Fibroblast of lung (primary cell): ENCODE results near the gene NID1. TPM values are rescaled to one million over a fixed set of nuclear protein-coding genes. Genes with fewer than 3 reads are reported as not detected.
A peak's percentile ranks its signal among the peaks of the same experiment; 100 is the strongest.

Source experiments
- DNase-seq, 2 donors: peaks; one replicate each; pipeline versions ENCODE4 v3.0.0 to v3.0.0-alpha.2; 2010; ENCODE audit warnings: low read depth in 2 of 2
- H2AFZ ChIP-seq: 2 replicates; pipeline ENCODE4 v1.5.1; 2012; ENCODE audit warnings: low read length, control low read depth, inconsistent platforms
- H3K27ac ChIP-seq: 2 replicates; pipeline ENCODE4 v1.5.1; 2011; ENCODE audit warnings: low read length, control low read depth; ENCODE audit not compliant: insufficient read depth
- H3K27me3 ChIP-seq: 2 replicates; pipeline ENCODE4 v1.5.1; 2011; ENCODE audit warnings: mild to moderate bottlenecking, low read length; ENCODE audit not compliant: control insufficient read depth, insufficient read depth
- H3K36me3 ChIP-seq: 2 replicates; pipeline ENCODE4 v1.5.1; 2011; ENCODE audit warnings: low read length; ENCODE audit not compliant: control insufficient read depth, insufficient read depth
- H3K4me1 ChIP-seq: 2 replicates; pipeline ENCODE4 v1.5.1; 2011; ENCODE audit warnings: low read length; ENCODE audit not compliant: control insufficient read depth, insufficient read depth; ENCODE audit errors: extremely low read depth
- H3K4me2 ChIP-seq: 2 replicates; pipeline ENCODE4 v1.5.1; 2011; ENCODE audit warnings: low read length, control low read depth; ENCODE audit not compliant: insufficient read depth; ENCODE audit errors: extremely low read depth
- H3K4me3 ChIP-seq, 4 experiments: fragments of 200-600 bp in 1 of 4; sonication (generic) in 1 of 4; replicated peaks in 1 of 4; 2 replicates each; pipeline ENCODE4 v1.5.1; 2011 to 2016; ENCODE audit warnings: low read length in 4 of 4, low read depth in 3 of 4, mild to moderate bottlenecking in 3 of 4, control low read depth in 2 of 4, inconsistent platforms in 1 of 4, mixed read lengths in 1 of 4; ENCODE audit not compliant: insufficient read depth in 1 of 4; ENCODE audit errors: control extremely low read depth in 1 of 4
- H3K79me2 ChIP-seq: 2 replicates; pipeline ENCODE4 v1.5.1; 2012; ENCODE audit warnings: mild to moderate bottlenecking, low read length, inconsistent platforms; ENCODE audit not compliant: control insufficient read depth, insufficient read depth
- H3K9ac ChIP-seq: 2 replicates; pipeline ENCODE4 v1.5.1; 2011; ENCODE audit warnings: mild to moderate bottlenecking, low read length, control low read depth; ENCODE audit not compliant: insufficient read depth
- H3K9me3 ChIP-seq: 2 replicates; pipeline ENCODE4 v1.5.1; 2012; ENCODE audit warnings: low read depth, low read length; ENCODE audit not compliant: control insufficient read depth, insufficient read depth
- H4K20me1 ChIP-seq: 2 replicates; pipeline ENCODE4 v1.5.1; 2011; ENCODE audit warnings: low read length; ENCODE audit not compliant: control insufficient read depth, insufficient read depth; ENCODE audit errors: extremely low read depth
- CTCF ChIP-seq, 2 donors: IDR thresholded peaks in 1 of 2; conservative IDR thresholded peaks in 1 of 2; 1 replicate in 1 of 2; 2 replicates in 1 of 2; pipeline ENCODE4 v1.5.1; 2011 to 2012; ENCODE audit warnings: low read length in 2 of 2, control low read depth in 1 of 2, inconsistent platforms in 1 of 2, low read depth in 1 of 2, mild to moderate bottlenecking in 1 of 2
- EZH2 ChIP-seq: IDR thresholded peaks from 2 replicates; pipeline ENCODE4 v1.5.1; 2012; ENCODE audit warnings: low read length, control low read depth, mild to moderate bottlenecking; ENCODE audit errors: missing control alignments
- polyA plus RNA-seq, 2 donors: library from polyadenylated mRNA; depleted of rRNA in 1 of 2; stranded (reverse) in 1 of 2; unstranded in 1 of 2; fragments of >200 nt; gene quantifications; 2 replicates each; pipeline ENCODE4 v1.2.1, GENCODE V29; 2011 to 2012; ENCODE audit warnings: missing spikeins in 1 of 2
- total RNA-seq: library from RNA; depleted of rRNA; stranded (reverse); fragments of >200 nt; gene quantifications from 2 replicates; pipeline ENCODE4 v1.2.1, GENCODE V29; 2014

The NID1 gene
- total and polyA plus RNA-seq, 2 donors (not counting 1 experiment from before 2014, with no cell fraction given) = 29.1 to 152 TPM

- DNase-seq = peak; percentile 32 to 76
- Histone ChIP-seq H3K27ac (no peak overlapping the region), H3K4me2 (no peak overlapping the region), H2AFZ (no peak overlapping the region), H3K79me2 (no peaks in the 10 kb centered on the region), H3K4me3 (no peak overlapping the region), H4K20me1 (no peaks in the 10 kb centered on the region), H3K4me1 (peaks cover 16% of the 10 kb centered on the region), H3K9ac (no peak overlapping the region), H3K36me3 (peaks cover 7% of the 10 kb centered on the region), H3K9me3 (no peaks in the 10 kb centered on the region), H3K27me3 (no peaks in the 10 kb centered on the region)
- TF ChIP-seq EZH2 (no peak), CTCF (conservative IDR thresholded peaks at IDR 0.05 in 1 of 2, IDR thresholded peaks at IDR 0.05 in 1 of 2; ENCODE audit: low read depth in 1 of 2, low read length in 2 of 2) (no peak)
These were observed 29.2 kb downstream of the NID1 start for GRCh38 chr1:236035681-236036101.

GRCh38 chr1:236033336-236033735 lies 31.6 kb downstream of the NID1 start:
- Histone ChIP-seq H4K20me1 (no peaks in the 10 kb centered on the region), H3K9me3 (no peaks in the 10 kb centered on the region), H3K4me3 (no peak overlapping the region), H3K36me3 (peaks cover 13% of the 10 kb centered on the region), H3K9ac (no peak overlapping the region), H3K27me3 (no peaks in the 10 kb centered on the region), H3K4me2 (no peak overlapping the region), H2AFZ (no peak overlapping the region), H3K79me2 (no peaks in the 10 kb centered on the region), H3K27ac (no peak overlapping the region), H3K4me1 (peaks cover 8% of the 10 kb centered on the region)
- no peak for DNase-seq
- no peak for TF ChIP-seq CTCF (conservative IDR thresholded peaks at IDR 0.05 in 1 of 2, IDR thresholded peaks at IDR 0.05 in 1 of 2; ENCODE audit: low read depth in 1 of 2, low read length in 2 of 2)
- no peak for TF ChIP-seq EZH2

GRCh38 chr1:236030534-236030933 lies 34.4 kb downstream of the NID1 start:
- DNase-seq = peak in 1 of 2 donors; percentile 91
- H3K4me2 ChIP-seq = no peak overlapping the region
- H4K20me1 ChIP-seq = no peaks in the 10 kb centered on the region
- peaks cover 2% of the 10 kb centered on the region for H3K4me1 ChIP-seq
- H3K4me3 ChIP-seq = no peak overlapping the region
- no peak for TF ChIP-seq CTCF (conservative IDR thresholded peaks at IDR 0.05 in 1 of 2, IDR thresholded peaks at IDR 0.05 in 1 of 2; ENCODE audit: low read depth in 1 of 2, low read length in 2 of 2)
- TF ChIP-seq EZH2 = no peak
- no peaks in the 10 kb centered on the region for H3K9me3 ChIP-seq
- H3K36me3 ChIP-seq = peaks cover 17% of the 10 kb centered on the region
- H3K9ac ChIP-seq = no peak overlapping the region
- no peaks in the 10 kb centered on the region for H3K27me3 ChIP-seq
- H2AFZ ChIP-seq = no peak overlapping the region
- H3K27ac ChIP-seq = no peak overlapping the region
- H3K79me2 ChIP-seq = no peaks in the 10 kb centered on the region
